Left lung (tissue), 10 donors: ENCODE measurements around the gene SPTBN4. TPM values are rescaled to one million over a fixed set of nuclear protein-coding genes. Genes with fewer than 3 reads are reported as not detected.

Experiments used
- ATAC-seq: fragments of 200-7000 bp; cut with Tn5 transposase; one replicate; pipeline ENCODE4 v1.9.1; 2020; ENCODE audit warnings: moderate library complexity
- DNase-seq, 4 donors: peaks; one replicate each; pipeline ENCODE4 v3.0.0-alpha.2; 2013 to 2020
- H3K27ac ChIP-seq, 2 donors: fragments of 200-600 bp; sonication (generic) in 1 of 2; one replicate each; pipeline versions ENCODE4 v1.5.0 to v1.8.0; 2020 to 2021
- H3K27me3 ChIP-seq, 2 donors: fragments of 200-600 bp; sonication (generic) in 1 of 2; one replicate each; pipeline versions ENCODE4 v1.5.0 to v1.8.0; 2020 to 2021
- H3K36me3 ChIP-seq, 2 donors: fragments of 200-600 bp; sonication (generic) in 1 of 2; one replicate each; pipeline versions ENCODE4 v1.5.0 to v1.8.0; 2020 to 2021
- H3K4me1 ChIP-seq, 2 donors: fragments of 200-600 bp; one replicate each; pipeline ENCODE4 v1.8.0; 2021
- H3K4me3 ChIP-seq, 2 donors: fragments of 200-600 bp; sonication (generic) in 1 of 2; one replicate each; pipeline versions ENCODE4 v1.5.0 to v1.8.0; 2020 to 2021; ENCODE audit warnings: mild to moderate bottlenecking in 1 of 2
- H3K9me3 ChIP-seq, 2 donors: fragments of 200-600 bp; sonication (generic) in 1 of 2; one replicate each; pipeline versions ENCODE4 v1.5.0 to v1.8.0; 2020 to 2021
- CTCF ChIP-seq, 2 donors: fragments of 200-600 bp; sonication (generic) in 1 of 2; IDR thresholded peaks; one replicate each; pipeline versions ENCODE4 v1.5.0 to v1.8.0; 2021; ENCODE audit warnings: antibody characterized with exemption in 2 of 2
- intact Hi-C, 2 donors: fragments of 100-400 bp; cut with DNase I; formaldehyde crosslinking; loops; one replicate each; pipeline versions ENCODE4 v1.11.2 to v1.14.2; 2022
- polyA plus RNA-seq, 6 donors: library from polyadenylated mRNA; unstranded; fragments of 120-200 nt; gene quantifications; one replicate each; pipeline ENCODE4 v1.2.1, GENCODE V29; 2013; ENCODE audit not compliant: insufficient read length in 6 of 6
- total RNA-seq, 2 donors: library from RNA; stranded (reverse); fragmentation: NEBNext Ultra II Directional; extraction: Animal tissue kit (Norgen Biotek cat#: 25700); gene quantifications; one replicate each; pipeline ENCODE4 v1.2.1, GENCODE V29; 2021
- donor health status: DM: no; HTN: yes; CAD: no.
- donor health status: DM: no; HTN: no; CAD: no.

Gene SPTBN4
- total and polyA plus RNA-seq, 8 donors, result 0.42 to 2.5 (median 1.3) TPM

GRCh38 chr19:40604171-40604646 is 137.4 kb downstream of the SPTBN4 start:
- DNase-seq (no peak), ATAC-seq (no peak)
- Histone ChIP-seq H3K9me3 (no peaks in the 10 kb centered on the region), H3K27ac (peak overlapping the region; percentile 21 to 80), H3K4me1 (peaks cover 37 to 70% of the 10 kb centered on the region in 2 donors), H3K27me3 (peaks cover 14 to 100% of the 10 kb centered on the region in 2 donors), H3K4me3 (peak overlapping the region; percentile 30 to 39), H3K36me3 (no peaks in the 10 kb centered on the region)
- intact Hi-C loops, result no loop called here
- TF ChIP-seq CTCF (IDR thresholded peaks at IDR 0.05), result no peak

GRCh38 chr19:40604647-40605215 is 137.9 kb downstream of the SPTBN4 start:
- DNase-seq, result no peak

GRCh38 chr19:40605216-40605971 is 138.6 kb downstream of the SPTBN4 start:
- H3K4me3 ChIP-seq, result peak overlapping the region; percentile 15 to 45
- no peaks in the 10 kb centered on the region for H3K36me3 ChIP-seq
- ATAC-seq, result peak; percentile 48
- peaks cover 36 to 71% of the 10 kb centered on the region in 2 donors for H3K4me1 ChIP-seq
- intact Hi-C loops, result no loop called here
- DNase-seq, result peak; percentile 49 to 92 (median 81)
- TF ChIP-seq CTCF (IDR thresholded peaks at IDR 0.05), result no peak
- no peaks in the 10 kb centered on the region for H3K9me3 ChIP-seq
- peaks cover 3 to 100% of the 10 kb centered on the region in 2 donors for H3K27me3 ChIP-seq
- H3K27ac ChIP-seq, result peak overlapping the region; percentile 65 to 77

More at GRCh38 chr19:40604647-40605215, 137.9 kb downstream of the SPTBN4 start:
- intact Hi-C loops, result no loop called here
- Histone ChIP-seq H3K4me3 (peak overlapping the region; percentile 15 to 45), H3K36me3 (no peaks in the 10 kb centered on the region), H3K4me1 (peaks cover 40 to 71% of the 10 kb centered on the region in 2 donors), H3K27ac (peak overlapping the region; percentile 65 to 77), H3K27me3 (peaks cover 9 to 100% of the 10 kb centered on the region in 2 donors), H3K9me3 (no peaks in the 10 kb centered on the region)
- TF ChIP-seq CTCF (IDR thresholded peaks at IDR 0.05), result no peak
- no peak for ATAC-seq

- intact Hi-C loops, result no loop called here
- no peaks in the 10 kb centered on the region for H3K36me3 ChIP-seq
- ATAC-seq, result no peak
- H3K4me3 ChIP-seq, result no peak overlapping the region
- H3K4me1 ChIP-seq, result peaks cover 34 to 66% of the 10 kb centered on the region in 2 donors
- TF ChIP-seq CTCF (IDR thresholded peaks at IDR 0.05), result no peak
- no peaks in the 10 kb centered on the region for H3K9me3 ChIP-seq
- DNase-seq, result peak in 1 of 4 donors; percentile 65
- H3K27ac ChIP-seq, result no peak overlapping the region
- H3K27me3 ChIP-seq, result peaks cover 0 to 95% of the 10 kb centered on the region in 2 donors
These were observed 140.8 kb downstream of the SPTBN4 start for GRCh38 chr19:40607311-40608239.
